Measurements from ENCODE around the gene LTBP1.

Gene LTBP1

DNA sequence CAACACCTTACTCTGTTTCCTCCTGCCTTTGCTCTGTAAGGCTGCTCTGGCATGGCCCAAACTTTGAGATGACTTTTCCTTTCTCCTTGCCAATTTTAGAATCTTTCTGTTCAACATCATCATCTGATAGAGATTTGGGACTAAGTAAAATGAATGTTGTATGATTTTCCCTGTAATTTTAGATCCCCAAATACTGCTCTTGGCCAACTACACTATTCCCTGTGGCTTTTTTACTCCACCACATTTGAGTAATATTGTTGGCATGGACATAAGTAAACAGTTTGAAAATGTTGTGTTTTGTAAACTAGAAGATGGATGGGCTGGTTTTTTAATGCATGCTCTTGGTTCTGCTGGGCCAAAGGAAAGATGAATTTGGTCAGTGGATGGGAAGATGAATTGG lies 12.1 kb downstream of the LTBP1 start:
- TF ChIP-seq SPI1 (IDR thresholded peaks at IDR 0.05; ENCODE audit: borderline replicate concordance, low read depth) (no peak), POLR2AphosphoS5 (IDR thresholded peaks at IDR 0.05; ENCODE audit: low read depth) (no peak), GABPA (IDR thresholded peaks at IDR 0.05; ENCODE audit: low read depth) (no peak)
- TF ChIP-seq, protein P1, sequence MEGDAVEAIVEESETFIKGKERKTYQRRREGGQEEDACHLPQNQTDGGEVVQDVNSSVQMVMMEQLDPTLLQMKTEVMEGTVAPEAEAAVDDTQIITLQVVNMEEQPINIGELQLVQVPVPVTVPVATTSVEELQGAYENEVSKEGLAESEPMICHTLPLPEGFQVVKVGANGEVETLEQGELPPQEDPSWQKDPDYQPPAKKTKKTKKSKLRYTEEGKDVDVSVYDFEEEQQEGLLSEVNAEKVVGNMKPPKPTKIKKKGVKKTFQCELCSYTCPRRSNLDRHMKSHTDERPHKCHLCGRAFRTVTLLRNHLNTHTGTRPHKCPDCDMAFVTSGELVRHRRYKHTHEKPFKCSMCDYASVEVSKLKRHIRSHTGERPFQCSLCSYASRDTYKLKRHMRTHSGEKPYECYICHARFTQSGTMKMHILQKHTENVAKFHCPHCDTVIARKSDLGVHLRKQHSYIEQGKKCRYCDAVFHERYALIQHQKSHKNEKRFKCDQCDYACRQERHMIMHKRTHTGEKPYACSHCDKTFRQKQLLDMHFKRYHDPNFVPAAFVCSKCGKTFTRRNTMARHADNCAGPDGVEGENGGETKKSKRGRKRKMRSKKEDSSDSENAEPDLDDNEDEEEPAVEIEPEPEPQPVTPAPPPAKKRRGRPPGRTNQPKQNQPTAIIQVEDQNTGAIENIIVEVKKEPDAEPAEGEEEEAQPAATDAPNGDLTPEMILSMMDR (IDR thresholded peaks at IDR 0.05; ENCODE audit: insufficient read depth, low read length) = no peak
- TF ChIP-seq, protein P2, sequence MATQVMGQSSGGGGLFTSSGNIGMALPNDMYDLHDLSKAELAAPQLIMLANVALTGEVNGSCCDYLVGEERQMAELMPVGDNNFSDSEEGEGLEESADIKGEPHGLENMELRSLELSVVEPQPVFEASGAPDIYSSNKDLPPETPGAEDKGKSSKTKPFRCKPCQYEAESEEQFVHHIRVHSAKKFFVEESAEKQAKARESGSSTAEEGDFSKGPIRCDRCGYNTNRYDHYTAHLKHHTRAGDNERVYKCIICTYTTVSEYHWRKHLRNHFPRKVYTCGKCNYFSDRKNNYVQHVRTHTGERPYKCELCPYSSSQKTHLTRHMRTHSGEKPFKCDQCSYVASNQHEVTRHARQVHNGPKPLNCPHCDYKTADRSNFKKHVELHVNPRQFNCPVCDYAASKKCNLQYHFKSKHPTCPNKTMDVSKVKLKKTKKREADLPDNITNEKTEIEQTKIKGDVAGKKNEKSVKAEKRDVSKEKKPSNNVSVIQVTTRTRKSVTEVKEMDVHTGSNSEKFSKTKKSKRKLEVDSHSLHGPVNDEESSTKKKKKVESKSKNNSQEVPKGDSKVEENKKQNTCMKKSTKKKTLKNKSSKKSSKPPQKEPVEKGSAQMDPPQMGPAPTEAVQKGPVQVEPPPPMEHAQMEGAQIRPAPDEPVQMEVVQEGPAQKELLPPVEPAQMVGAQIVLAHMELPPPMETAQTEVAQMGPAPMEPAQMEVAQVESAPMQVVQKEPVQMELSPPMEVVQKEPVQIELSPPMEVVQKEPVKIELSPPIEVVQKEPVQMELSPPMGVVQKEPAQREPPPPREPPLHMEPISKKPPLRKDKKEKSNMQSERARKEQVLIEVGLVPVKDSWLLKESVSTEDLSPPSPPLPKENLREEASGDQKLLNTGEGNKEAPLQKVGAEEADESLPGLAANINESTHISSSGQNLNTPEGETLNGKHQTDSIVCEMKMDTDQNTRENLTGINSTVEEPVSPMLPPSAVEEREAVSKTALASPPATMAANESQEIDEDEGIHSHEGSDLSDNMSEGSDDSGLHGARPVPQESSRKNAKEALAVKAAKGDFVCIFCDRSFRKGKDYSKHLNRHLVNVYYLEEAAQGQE (IDR thresholded peaks at IDR 0.05; ENCODE audit: insufficient replicate concordance, low read depth) = no peak
- H3K4me3 ChIP-seq (replicated peaks; ENCODE audit: insufficient read depth, low read length) = no peak overlapping the region
- H3K27ac ChIP-seq (replicated peaks) = no peak overlapping the region
- no peak for DNase-seq (ENCODE audit: low read depth in 1 of 2, low spot score in 1 of 2)
- H3K27me3 ChIP-seq (ENCODE audit: insufficient read depth, poor library complexity, severe bottlenecking) = peaks cover 11% of the 10 kb centered on the region

DNA sequence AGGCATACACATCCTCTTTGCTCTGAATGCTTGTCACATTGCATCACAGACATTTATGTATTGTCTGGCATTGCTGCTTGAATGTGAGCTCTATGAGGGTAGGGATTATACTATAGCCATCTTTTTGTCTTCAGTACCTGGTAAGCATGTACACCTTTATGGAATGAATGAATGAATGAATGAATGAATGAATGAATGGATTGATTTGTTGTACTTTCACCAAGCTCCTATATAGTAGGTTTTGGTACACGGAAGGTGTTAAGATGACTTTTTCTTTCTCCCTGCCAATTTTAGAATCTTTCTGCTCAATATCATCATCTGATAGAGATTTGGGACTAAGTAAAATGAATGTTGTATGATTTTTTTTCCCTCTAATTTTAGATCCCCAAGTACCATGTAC lies 13.5 kb downstream of the LTBP1 start:
- no peak for DNase-seq (ENCODE audit: low read depth in 1 of 2, low spot score in 1 of 2)
- Histone ChIP-seq H3K4me3 (replicated peaks; ENCODE audit: insufficient read depth, low read length) (no peak overlapping the region), H3K27ac (replicated peaks) (no peak overlapping the region), H3K27me3 (ENCODE audit: insufficient read depth, poor library complexity, severe bottlenecking) (peaks cover 11% of the 10 kb centered on the region)
- TF ChIP-seq SPI1 (IDR thresholded peaks at IDR 0.05; ENCODE audit: borderline replicate concordance, low read depth) (no peak), POLR2AphosphoS5 (IDR thresholded peaks at IDR 0.05; ENCODE audit: low read depth) (no peak), GABPA (IDR thresholded peaks at IDR 0.05; ENCODE audit: low read depth) (no peak)
- TF ChIP-seq, protein P2 (IDR thresholded peaks at IDR 0.05; ENCODE audit: insufficient replicate concordance, low read depth) = no peak
- TF ChIP-seq, protein P1 (IDR thresholded peaks at IDR 0.05; ENCODE audit: insufficient read depth, low read length) = no peak

DNA sequence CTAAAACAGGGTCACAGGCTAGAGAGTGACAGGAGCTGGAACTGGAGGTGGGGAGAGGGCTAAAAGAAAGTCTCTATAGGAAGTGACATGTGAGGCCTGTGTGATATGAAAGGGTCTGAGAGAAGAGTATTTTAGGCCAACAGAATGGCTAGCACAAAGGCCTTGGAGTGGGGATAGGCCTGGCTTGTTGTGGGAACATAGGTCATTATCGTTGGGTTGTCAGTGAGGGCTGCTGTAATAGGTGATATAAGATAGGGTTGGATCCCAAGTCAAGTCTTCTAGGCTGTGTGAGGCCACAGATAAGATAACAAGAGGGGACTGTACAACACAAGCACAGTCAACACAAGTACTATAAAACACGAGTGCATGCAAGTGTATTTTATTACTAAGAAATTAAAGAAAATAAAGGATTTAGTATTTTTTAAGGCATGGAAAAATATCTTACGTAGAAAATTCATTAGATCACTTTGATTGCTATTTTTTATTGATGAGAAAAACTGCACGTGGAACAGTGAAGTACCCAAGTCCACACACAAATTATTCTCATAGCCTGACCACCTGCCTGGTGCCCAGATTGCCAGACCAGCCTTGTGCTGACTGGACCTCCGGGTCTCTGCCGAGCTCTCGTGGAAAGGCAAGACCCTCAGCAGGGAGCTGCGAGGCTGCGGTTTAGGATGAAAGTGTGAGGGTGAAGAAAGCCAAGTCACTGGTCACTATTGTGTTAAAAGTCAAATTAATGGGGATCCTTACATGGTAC lies 14.1 kb downstream of the LTBP1 start:
- no peak for DNase-seq (ENCODE audit: low read depth in 1 of 2, low spot score in 1 of 2)
- TF ChIP-seq GABPA (IDR thresholded peaks at IDR 0.05; ENCODE audit: low read depth) (no peak), POLR2AphosphoS5 (IDR thresholded peaks at IDR 0.05; ENCODE audit: low read depth) (no peak), SPI1 (IDR thresholded peaks at IDR 0.05; ENCODE audit: borderline replicate concordance, low read depth) (no peak)
- TF ChIP-seq, protein P1 (IDR thresholded peaks at IDR 0.05; ENCODE audit: insufficient read depth, low read length) = no peak
- TF ChIP-seq, protein P2 (IDR thresholded peaks at IDR 0.05; ENCODE audit: insufficient replicate concordance, low read depth) = no peak

More for the DNA sequence above, 14.1 kb downstream of the LTBP1 start:
- Histone ChIP-seq H3K27me3 (ENCODE audit: insufficient read depth, poor library complexity, severe bottlenecking) (peaks cover 8% of the 10 kb centered on the region), H3K27ac (replicated peaks) (no peak overlapping the region), H3K4me3 (replicated peaks; ENCODE audit: insufficient read depth, low read length) (no peak overlapping the region)

All from HL-60 (cell line).